GM12874 (cell line): ENCODE measurements around the gene UHRF2.

Experiments used
- CTCF ChIP-seq: IDR thresholded peaks from 2 replicates; pipeline ENCODE4 v1.5.1; 2011; ENCODE audit warnings: low read depth, mild to moderate bottlenecking, control low read depth, low read length, moderate library complexity; ENCODE audit not compliant: insufficient read depth

UHRF2 gene

DNA sequence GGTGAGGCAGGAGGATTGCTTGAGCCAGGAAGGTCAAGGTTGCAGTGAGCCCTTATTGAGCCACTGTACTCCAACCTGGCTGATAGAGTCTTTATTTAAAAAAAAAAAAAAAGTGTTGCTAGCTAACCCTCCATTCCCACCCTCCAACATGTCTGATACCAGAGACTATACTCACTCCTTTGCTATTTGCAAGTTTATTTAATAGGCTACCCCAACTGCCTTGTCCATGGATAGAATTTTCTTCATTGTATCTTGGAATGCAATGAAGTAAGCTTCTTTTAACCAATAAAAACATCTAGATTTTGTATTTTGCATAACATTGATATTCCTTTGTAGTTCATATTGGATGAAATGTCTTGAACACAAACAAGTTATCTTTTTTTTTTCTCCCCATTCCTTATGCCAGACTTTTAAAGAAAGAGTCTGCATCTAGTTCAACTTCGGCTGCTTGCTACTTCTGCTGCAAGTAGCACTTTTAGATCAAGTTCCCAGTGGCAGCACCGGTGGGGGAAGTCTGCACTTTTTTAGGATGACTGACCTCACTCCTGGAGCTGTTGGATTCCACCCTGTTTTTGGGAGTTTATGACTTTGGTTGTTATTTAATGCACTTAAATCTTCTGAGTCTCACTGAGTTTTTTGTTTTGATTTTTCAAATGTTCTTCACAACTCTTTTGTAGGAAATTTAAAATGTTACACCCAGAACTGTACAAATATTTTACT is 112.5 kb downstream of the UHRF2 start:
- no peak for TF ChIP-seq CTCF

DNA sequence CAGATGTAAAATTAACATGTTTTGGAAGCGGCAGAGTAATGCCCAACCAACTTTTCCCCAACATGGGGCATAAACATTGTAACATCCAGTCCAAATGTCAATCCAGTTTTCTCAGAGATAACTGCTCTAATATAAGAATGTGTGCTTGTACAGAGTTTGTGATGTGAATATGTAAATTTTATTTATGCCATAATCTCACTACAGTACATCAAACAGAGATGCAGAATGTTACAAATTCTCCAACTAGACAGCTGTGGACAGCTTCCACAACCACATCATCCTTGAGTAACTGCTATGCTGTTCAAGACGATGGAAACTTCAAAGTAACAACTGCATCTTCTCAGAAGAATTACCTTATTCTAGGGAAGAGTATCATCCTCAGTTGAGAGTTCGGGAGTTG is 122.6 kb downstream of the UHRF2 start:
- no peak for TF ChIP-seq CTCF

DNA sequence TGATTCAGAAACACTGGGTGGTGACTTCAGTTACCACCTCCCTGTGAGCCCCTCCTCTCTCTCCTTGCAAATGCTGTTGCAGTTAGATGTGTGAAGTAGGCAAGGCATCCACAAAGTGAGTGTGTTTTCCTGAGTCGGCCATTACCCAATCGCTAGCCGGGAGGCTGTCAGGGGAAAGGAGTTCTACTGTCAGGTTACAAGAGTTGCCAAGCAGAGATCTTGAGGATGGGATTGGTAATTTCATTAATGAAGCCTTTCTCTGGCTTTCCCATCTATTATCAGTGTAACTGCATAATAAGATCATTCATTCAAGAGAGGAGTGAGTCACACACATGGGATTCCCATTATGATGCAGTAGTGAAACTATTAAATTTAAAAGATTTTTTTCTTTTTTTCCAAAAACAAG is 125.7 kb downstream of the UHRF2 start:
- TF ChIP-seq CTCF, result no peak

- no peak for TF ChIP-seq CTCF
These were observed 130.2 kb downstream of the UHRF2 start for GRCh38 chr9:6543204-6543603.

- no peak for TF ChIP-seq CTCF
These were observed 132.2 kb downstream of the UHRF2 start for GRCh38 chr9:6545017-6545691.

- TF ChIP-seq CTCF, result no peak
These were observed 136.3 kb downstream of the UHRF2 start for GRCh38 chr9:6549106-6549800.

DNA sequence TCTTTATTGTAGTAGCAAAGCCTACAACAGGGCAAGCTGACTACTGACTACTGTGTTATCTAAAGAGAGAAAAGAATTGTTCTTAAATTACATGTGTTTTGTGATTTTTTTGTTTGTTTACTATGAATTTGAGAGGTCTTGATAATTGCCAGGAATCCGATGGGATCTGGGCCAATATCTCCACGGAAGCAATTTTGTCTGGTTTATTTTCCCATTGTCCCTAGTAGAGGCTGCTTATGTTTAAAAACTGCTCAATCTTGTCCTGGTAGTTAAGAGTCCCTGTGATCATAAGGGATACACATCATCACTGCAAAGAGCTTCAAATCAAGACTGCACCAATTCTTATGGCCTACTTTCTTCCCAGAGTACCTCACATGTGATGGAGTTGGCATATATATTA is 138.1 kb downstream of the UHRF2 start:
- no peak for TF ChIP-seq CTCF
